IMR-90 (cell line): ENCODE data around the gene UST. TPM values are rescaled to one million over a fixed set of nuclear protein-coding genes. Genes with fewer than 3 reads are reported as not detected.

Experiments used
- ATAC-seq: fragments of 200-7000 bp; cut with Tn5 transposase; 2 replicates; pipeline ENCODE4 v1.9.1; 2020; ENCODE audit warnings: low read depth, mild to moderate bottlenecking, moderate library complexity
- BruUV-seq: library from RNA; stranded (reverse); fragments of 400-500 nt; replicated peaks from 2 replicates; lab custom pipeline; 2021; lab: Mats Ljungman, UMichigan
- CTCF ChIA-PET: fragments of 300-600 bp; formaldehyde crosslinking; extraction: SDS; loops from one replicate; lab custom pipeline; 2021; ENCODE audit warnings: antibody characterized with exemption; lab: Yijun Ruan, JAX
- POLR2A ChIA-PET: fragments of 300-600 bp; sonication (Branson Sonifier 250); formaldehyde crosslinking; loops from one replicate; lab custom pipeline; 2022; ENCODE audit warnings: antibody characterized with exemption; ENCODE audit not compliant: unreplicated experiment; lab: Charles Lee
- DNase-seq: peaks from one replicate; pipeline ENCODE4 v3.0.0; 2013
- H2AFZ ChIP-seq: replicated peaks from 2 replicates; pipeline ENCODE3; 2013; ENCODE audit warnings: low read length, mild to moderate bottlenecking; ENCODE audit not compliant: poor library complexity
- H2AK5ac ChIP-seq: 2 replicates; pipeline ENCODE4 v1.6.1; 2013; ENCODE audit warnings: low read depth, low read length, inconsistent platforms
- H2AK9ac ChIP-seq: replicated peaks from 2 replicates; pipeline ENCODE3; 2013; ENCODE audit warnings: mild to moderate bottlenecking, low read depth, low read length, moderate library complexity; ENCODE audit not compliant: poor library complexity
- H2BK120ac ChIP-seq: 2 replicates; pipeline ENCODE4 v1.6.1; 2013; ENCODE audit warnings: low read depth, low read length, inconsistent platforms
- H2BK15ac ChIP-seq: 3 replicates; pipeline ENCODE4 v1.6.1; 2013; ENCODE audit warnings: low read depth, low read length, inconsistent platforms
- H2BK20ac ChIP-seq: 2 replicates; pipeline ENCODE4 v1.6.1; 2013; ENCODE audit warnings: low read depth, mild to moderate bottlenecking, inconsistent platforms, low read length, moderate library complexity
- H2BK5ac ChIP-seq: 2 replicates; pipeline ENCODE4 v1.6.1; 2013; ENCODE audit warnings: mild to moderate bottlenecking, low read depth, low read length, inconsistent platforms; ENCODE audit not compliant: poor library complexity, severe bottlenecking
- H3K14ac ChIP-seq: replicated peaks from 2 replicates; pipeline ENCODE4 v1.6.1; 2013; ENCODE audit warnings: low read depth, low read length, inconsistent platforms
- H3K18ac ChIP-seq: 2 replicates; pipeline ENCODE4 v1.6.1; 2013; ENCODE audit warnings: low read depth, low read length, control low read depth
- H3K23ac ChIP-seq: 2 replicates; pipeline ENCODE4 v1.6.1; 2013; ENCODE audit warnings: low read depth, low read length, inconsistent platforms
- H3K27ac ChIP-seq: 2 replicates; pipeline ENCODE4 v1.5.1; 2013; ENCODE audit warnings: mild to moderate bottlenecking, control low read depth, low read length; ENCODE audit not compliant: insufficient read depth
- H3K27me3 ChIP-seq: 2 replicates; pipeline ENCODE4 v1.6.1; 2013; ENCODE audit warnings: low read length; ENCODE audit not compliant: control insufficient read depth, insufficient read depth
- H3K36me3 ChIP-seq: 2 replicates; pipeline ENCODE4 v1.6.1; 2013; ENCODE audit warnings: low read length, mixed read lengths; ENCODE audit not compliant: control insufficient read depth, insufficient read depth
- H3K4ac ChIP-seq: 2 replicates; pipeline ENCODE4 v1.6.1; 2013; ENCODE audit warnings: low read depth, low read length, inconsistent platforms
- H3K4me1 ChIP-seq: 2 replicates; pipeline ENCODE4 v1.6.1; 2013; ENCODE audit warnings: low read length, mixed read lengths; ENCODE audit not compliant: control insufficient read depth, insufficient read depth
- H3K4me2 ChIP-seq: 2 replicates; pipeline ENCODE4 v1.6.1; 2013; ENCODE audit warnings: low read depth, mild to moderate bottlenecking, control low read depth, low read length, moderate library complexity
- H3K4me3 ChIP-seq: 2 replicates; pipeline ENCODE4 v1.5.1; 2013; ENCODE audit warnings: low read depth, mild to moderate bottlenecking, control low read depth, low read length, moderate library complexity; ENCODE audit not compliant: insufficient read depth
- H3K56ac ChIP-seq: 2 replicates; pipeline ENCODE4 v1.6.1; 2013; ENCODE audit warnings: low read length, inconsistent platforms; ENCODE audit not compliant: insufficient read depth; ENCODE audit errors: extremely low read depth
- H3K79me1 ChIP-seq, 2 experiments: 2 replicates each; pipeline ENCODE4 v1.6.1; 2013; ENCODE audit warnings: low read length in 2 of 2, inconsistent platforms in 1 of 2, low read depth in 1 of 2
- H3K9ac ChIP-seq: 2 replicates; pipeline ENCODE4 v1.6.1; 2013; ENCODE audit warnings: low read depth, low read length, control low read depth
- H3K9me1 ChIP-seq: 2 replicates; pipeline ENCODE4 v1.6.1; 2013; ENCODE audit warnings: low read length, inconsistent platforms; ENCODE audit not compliant: insufficient read depth
- H3K9me3 ChIP-seq: 2 replicates; pipeline ENCODE4 v1.6.1; 2013; ENCODE audit warnings: low read length; ENCODE audit not compliant: control insufficient read depth, insufficient read depth
- H4K20me1 ChIP-seq: 2 replicates; pipeline ENCODE4 v1.6.1; 2013; ENCODE audit warnings: low read length, inconsistent platforms; ENCODE audit not compliant: insufficient read depth
- H4K5ac ChIP-seq: 2 replicates; pipeline ENCODE4 v1.6.1; 2013; ENCODE audit warnings: mild to moderate bottlenecking, low read depth, low read length, control low read depth
- H4K8ac ChIP-seq, 2 experiments: 2 replicates each; pipeline ENCODE4 v1.6.1; 2013; ENCODE audit warnings: low read depth in 2 of 2, low read length in 2 of 2, control low read depth in 1 of 2, inconsistent platforms in 1 of 2
- H4K91ac ChIP-seq: 2 replicates; pipeline ENCODE4 v1.6.1; 2013; ENCODE audit warnings: low read depth, low read length, inconsistent platforms; ENCODE audit not compliant: insufficient read depth
- CEBPB ChIP-seq: IDR thresholded peaks from 2 replicates; pipeline ENCODE4 v1.6.1; 2012; ENCODE audit warnings: low read depth, low read length, improper control_type of control experiment
- CHD1 ChIP-seq: IDR thresholded peaks from 2 replicates; pipeline ENCODE4 v1.6.1; 2012; ENCODE audit warnings: low read depth, low read length, improper control_type of control experiment
- FOS ChIP-seq: fragments of 150-350 bp; IDR thresholded peaks from 2 replicates; pipeline ENCODE4 v1.6.1; 2016; ENCODE audit warnings: low read depth, low read length
- MAFK ChIP-seq: IDR thresholded peaks from 2 replicates; pipeline ENCODE4 v1.6.1; 2012; ENCODE audit warnings: low read depth, low read length, improper control_type of control experiment
- MAZ ChIP-seq: IDR thresholded peaks from 2 replicates; pipeline ENCODE4 v1.6.1; 2012; ENCODE audit warnings: low read depth, mild to moderate bottlenecking, low read length, improper control_type of control experiment, moderate library complexity, borderline replicate concordance
- MXI1 ChIP-seq: IDR thresholded peaks from 2 replicates; pipeline ENCODE4 v1.6.1; 2012; ENCODE audit warnings: low read depth, mild to moderate bottlenecking, low read length, moderate library complexity, borderline replicate concordance
- NFE2L2 ChIP-seq: fragments of 150-350 bp; IDR thresholded peaks from 2 replicates; pipeline ENCODE4 v1.6.1; 2016; ENCODE audit warnings: low read depth, mild to moderate bottlenecking, low read length
- POLR2A ChIP-seq: IDR thresholded peaks from 2 replicates; pipeline ENCODE4 v1.6.1; 2012; ENCODE audit warnings: mild to moderate bottlenecking, low read depth, low read length
- RCOR1 ChIP-seq: IDR thresholded peaks from 2 replicates; pipeline ENCODE4 v1.6.1; 2012; ENCODE audit warnings: mild to moderate bottlenecking, low read length, improper control_type of control experiment; ENCODE audit not compliant: insufficient replicate concordance
- RFX5 ChIP-seq: IDR thresholded peaks from 2 replicates; pipeline ENCODE4 v1.8.0; 2012; ENCODE audit warnings: low read depth, mild to moderate bottlenecking, low read length, moderate library complexity
- WGBS, 2 experiments: methylation state at CpG; one replicate each; pipeline versions ENCODE4 v1.1.5 to v1.1.7; 2013; ENCODE audit warnings: missing lambda C conversion rate in 2 of 2; ENCODE audit not compliant: insufficient read length in 1 of 2; ENCODE audit errors: extremely low coverage in 2 of 2; 5-methylcytosine and 5-hydroxymethylcytosine counted together
- dilution Hi-C: fragments of 300-500 bp; cut with HindIII; formaldehyde crosslinking; loops from one replicate; pipeline ENCODE4 v1.14.3; 2018; ENCODE audit warnings: low sequenced_read_pairs; ENCODE audit not compliant: unreplicated experiment
- in situ Hi-C: fragments of 300-500 bp; cut with MboI; formaldehyde crosslinking; loops from 3 replicates; pipeline ENCODE4 v1.14.3; 2019; ENCODE audit warnings: low sequenced_read_pairs, inconsistent platforms, mixed read lengths
- intact Hi-C: fragments of 100-400 bp; cut with micrococcal nuclease; formaldehyde crosslinking; loops from 2 replicates; pipeline ENCODE4 v1.10.0; 2022
- polyA plus RNA-seq, 3 experiments: library from polyadenylated mRNA; depleted of rRNA; stranded (reverse); fragments of >200 nt; gene quantifications; 2 replicates each; pipeline ENCODE4 v1.2.3, GENCODE V29; 2012; ENCODE audit warnings: low replicate concordance in 1 of 3
- total RNA-seq: library from RNA; depleted of rRNA; stranded (reverse); fragments of >200 nt; gene quantifications from 2 replicates; pipeline ENCODE4 v1.2.3, GENCODE V29; 2012
- TF ChIP-seq, protein P1 (sequence below): fragments of 150-350 bp; IDR thresholded peaks from 2 replicates; pipeline ENCODE4 v1.6.1; 2016; ENCODE audit warnings: low read depth, mild to moderate bottlenecking, low read length, moderate library complexity, borderline replicate concordance
- TF ChIP-seq, protein P2 (sequence below): fragments of 150-350 bp; IDR thresholded peaks from 2 replicates; pipeline ENCODE4 v1.6.1; 2017; ENCODE audit warnings: mild to moderate bottlenecking, antibody characterized with exemption, low read length, low read depth

Gene UST
- total and polyA plus RNA-seq, 2 of the 4 experiments (the other 2 are of a cell fraction): 7.7 to 13.8 TPM

DNA sequence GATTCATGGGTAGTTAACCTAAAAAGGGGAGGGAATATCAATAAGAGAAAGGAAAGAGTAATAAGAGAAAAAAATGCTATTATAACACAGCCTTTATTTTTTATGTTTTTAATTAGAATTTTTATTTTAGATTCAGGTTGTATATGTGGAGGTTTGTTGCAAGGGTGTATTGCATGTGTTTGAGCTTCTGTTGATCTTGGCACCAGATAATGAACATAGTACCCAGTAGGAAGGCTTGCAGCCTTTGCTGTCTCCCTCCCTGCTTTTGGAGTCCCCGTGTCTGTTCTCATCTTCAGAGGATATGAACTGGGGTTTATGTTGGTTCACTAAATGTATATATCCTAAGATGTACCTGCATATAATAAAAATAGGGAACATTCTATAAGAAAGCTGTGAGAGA, 250.0 kb downstream of the UST start:
- Histone ChIP-seq H3K18ac (no peak overlapping the region), H2BK15ac (no peak overlapping the region), H3K27ac (no peak overlapping the region), H3K23ac (no peak overlapping the region), H3K4me2 (no peak overlapping the region), H4K91ac (no peak overlapping the region), H3K4me1 (peaks cover 11% of the 10 kb centered on the region), H2BK20ac (no peak overlapping the region), H4K8ac (no peak overlapping the region), H3K27me3 (no peaks in the 10 kb centered on the region), H4K20me1 (peaks cover 3% of the 10 kb centered on the region; the same call in 1 of the 2 replicates), H2BK5ac (no peak overlapping the region), H3K9me3 (peaks cover 3% of the 10 kb centered on the region; the same call in 1 of the 2 replicates), H3K4ac (no peak overlapping the region), H3K4me3 (no peak overlapping the region), H3K79me1 (no peaks in the 10 kb centered on the region), H2BK120ac (no peak overlapping the region), H3K56ac (no peak overlapping the region), H3K9me1 (peaks cover 4% of the 10 kb centered on the region; the same call in 1 of the 2 replicates), H2AFZ (no peak overlapping the region), H3K14ac (no peak overlapping the region), H4K5ac (no peak overlapping the region), H3K36me3 (0 out of 2 replicates have a peak, but pooled peaks cover 1% of the 10 kb centered on the region), H3K9ac (no peak overlapping the region), H2AK5ac (no peak overlapping the region), H2AK9ac (no peak overlapping the region)
- POLR2A ChIA-PET: no interaction called here
- ATAC-seq (no peak), DNase-seq (no peak)
- dilution Hi-C loops (no loop called here), intact Hi-C loops (no loop called here), in situ Hi-C loops (no loop called here)
- BruUV-seq: no TSS peak
- WGBS, 2 experiments: no CpG with 5 or more reads among the region's 1 CpG
- no peak for TF ChIP-seq CEBPB
- TF ChIP-seq, protein P1, sequence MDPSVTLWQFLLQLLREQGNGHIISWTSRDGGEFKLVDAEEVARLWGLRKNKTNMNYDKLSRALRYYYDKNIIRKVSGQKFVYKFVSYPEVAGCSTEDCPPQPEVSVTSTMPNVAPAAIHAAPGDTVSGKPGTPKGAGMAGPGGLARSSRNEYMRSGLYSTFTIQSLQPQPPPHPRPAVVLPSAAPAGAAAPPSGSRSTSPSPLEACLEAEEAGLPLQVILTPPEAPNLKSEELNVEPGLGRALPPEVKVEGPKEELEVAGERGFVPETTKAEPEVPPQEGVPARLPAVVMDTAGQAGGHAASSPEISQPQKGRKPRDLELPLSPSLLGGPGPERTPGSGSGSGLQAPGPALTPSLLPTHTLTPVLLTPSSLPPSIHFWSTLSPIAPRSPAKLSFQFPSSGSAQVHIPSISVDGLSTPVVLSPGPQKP: no peak
- TF ChIP-seq FOS: no peak
- no peak for TF ChIP-seq RFX5
- no peak for TF ChIP-seq MAZ
- TF ChIP-seq RCOR1: no peak
- no peak for TF ChIP-seq NFE2L2
- TF ChIP-seq MAFK: no peak
- no peak for TF ChIP-seq MXI1
- TF ChIP-seq POLR2A: no peak
- TF ChIP-seq, protein P2, sequence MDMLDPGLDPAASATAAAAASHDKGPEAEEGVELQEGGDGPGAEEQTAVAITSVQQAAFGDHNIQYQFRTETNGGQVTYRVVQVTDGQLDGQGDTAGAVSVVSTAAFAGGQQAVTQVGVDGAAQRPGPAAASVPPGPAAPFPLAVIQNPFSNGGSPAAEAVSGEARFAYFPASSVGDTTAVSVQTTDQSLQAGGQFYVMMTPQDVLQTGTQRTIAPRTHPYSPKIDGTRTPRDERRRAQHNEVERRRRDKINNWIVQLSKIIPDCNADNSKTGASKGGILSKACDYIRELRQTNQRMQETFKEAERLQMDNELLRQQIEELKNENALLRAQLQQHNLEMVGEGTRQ: no peak
- TF ChIP-seq CHD1: no peak
- CTCF ChIA-PET: interaction anchor here (1.6 kb wide), 1 partner anchor 419 kb away, joined by 4 read pairs; no protein-coding TSS in a partner anchor
